ENCODE results near the gene PHACTR3. TPM values are rescaled to one million over a fixed set of nuclear protein-coding genes. Genes with fewer than 3 reads are reported as not detected.

PHACTR3 gene
- total RNA-seq, 1 experiment from 2014 or later = not detected

DNA sequence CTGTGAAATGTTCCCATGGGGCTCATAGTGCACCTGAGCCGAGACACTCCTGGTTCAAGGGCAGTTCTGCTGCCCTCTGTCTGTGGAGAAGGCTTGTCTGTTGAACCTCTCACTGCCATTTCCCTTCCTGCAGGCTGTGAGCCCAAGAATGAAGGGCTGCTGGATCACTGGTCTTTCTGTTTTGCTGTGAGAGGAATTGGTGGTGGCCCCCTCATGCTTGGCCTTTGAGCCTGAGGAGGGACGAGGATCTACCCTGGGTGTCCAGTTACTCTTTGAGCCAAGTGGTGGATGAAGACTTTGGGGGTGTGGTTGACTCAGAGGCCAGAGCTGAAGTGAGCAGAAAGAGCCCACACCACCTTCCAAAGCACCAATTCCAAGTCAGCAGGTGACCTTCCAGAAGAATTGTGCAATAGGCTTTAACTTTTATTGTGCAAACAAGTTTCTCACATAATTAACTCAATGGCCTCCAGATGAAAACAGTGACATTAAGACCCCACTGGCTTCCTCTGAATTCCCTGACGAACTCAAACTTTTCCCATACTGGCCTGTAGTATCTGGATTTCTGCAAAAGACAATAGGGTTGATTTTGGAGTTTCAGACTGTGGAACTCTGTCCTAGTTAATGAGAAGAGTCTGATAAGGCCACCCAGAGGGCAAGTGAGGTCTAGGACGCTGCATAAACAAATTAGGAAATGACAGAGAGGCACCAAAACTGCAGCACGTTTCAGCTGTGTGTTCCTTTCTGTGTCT lies 101.5 kb downstream of the PHACTR3 start:
- TF ChIP-seq, protein P1, sequence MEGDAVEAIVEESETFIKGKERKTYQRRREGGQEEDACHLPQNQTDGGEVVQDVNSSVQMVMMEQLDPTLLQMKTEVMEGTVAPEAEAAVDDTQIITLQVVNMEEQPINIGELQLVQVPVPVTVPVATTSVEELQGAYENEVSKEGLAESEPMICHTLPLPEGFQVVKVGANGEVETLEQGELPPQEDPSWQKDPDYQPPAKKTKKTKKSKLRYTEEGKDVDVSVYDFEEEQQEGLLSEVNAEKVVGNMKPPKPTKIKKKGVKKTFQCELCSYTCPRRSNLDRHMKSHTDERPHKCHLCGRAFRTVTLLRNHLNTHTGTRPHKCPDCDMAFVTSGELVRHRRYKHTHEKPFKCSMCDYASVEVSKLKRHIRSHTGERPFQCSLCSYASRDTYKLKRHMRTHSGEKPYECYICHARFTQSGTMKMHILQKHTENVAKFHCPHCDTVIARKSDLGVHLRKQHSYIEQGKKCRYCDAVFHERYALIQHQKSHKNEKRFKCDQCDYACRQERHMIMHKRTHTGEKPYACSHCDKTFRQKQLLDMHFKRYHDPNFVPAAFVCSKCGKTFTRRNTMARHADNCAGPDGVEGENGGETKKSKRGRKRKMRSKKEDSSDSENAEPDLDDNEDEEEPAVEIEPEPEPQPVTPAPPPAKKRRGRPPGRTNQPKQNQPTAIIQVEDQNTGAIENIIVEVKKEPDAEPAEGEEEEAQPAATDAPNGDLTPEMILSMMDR (IDR thresholded peaks at IDR 0.05 in 2 of 3, conservative IDR thresholded peaks at IDR 0.05 in 1 of 3; ENCODE audit: borderline replicate concordance in 1 of 3, insufficient read depth in 1 of 3, low read depth in 2 of 3, low read length in 2 of 3) = peak in 1 of 3 experiments; percentile 40; a peak in 2 of 6 replicates
- TF ChIP-seq SP1 (IDR thresholded peaks at IDR 0.05; ENCODE audit: low read depth) = no peak

DNA sequence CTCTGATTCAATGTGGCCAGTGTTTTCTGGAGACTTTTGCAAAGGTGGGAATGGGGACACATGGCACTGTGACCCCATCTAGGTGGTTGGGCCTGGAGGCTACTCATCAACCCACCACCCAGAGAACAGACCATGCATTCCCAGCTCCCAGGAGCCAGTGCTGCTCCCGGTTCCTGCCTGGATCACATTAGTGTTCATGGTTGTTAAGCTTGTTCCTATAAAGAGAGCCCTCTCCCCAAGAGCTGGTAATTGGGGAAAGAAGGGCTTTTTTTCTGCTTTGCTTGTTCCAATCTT lies 102.0 kb downstream of the PHACTR3 start:
- Histone ChIP-seq H3K36me3 (ENCODE audit: control insufficient read depth in 1 of 2, insufficient read depth in 2 of 2, low read length in 2 of 2) (no peaks in the 10 kb centered on the region), H2AFZ (ENCODE audit: low read depth, low read length, poor library complexity, severe bottlenecking) (no peak overlapping the region), H3K9me3 (ENCODE audit: control insufficient read depth in 1 of 2, insufficient read depth in 1 of 2, low read depth in 1 of 2, low read length in 2 of 2) (no peaks in the 10 kb centered on the region), H3K27ac (ENCODE audit: low read depth, low read length) (no peak overlapping the region), H3K4me2 (ENCODE audit: low read length) (no peak overlapping the region), H3K4me3 (replicated peaks in 1 of 2; ENCODE audit: low read depth in 1 of 2, low read length in 2 of 2) (no peak overlapping the region), H3K9me2 (ENCODE audit: insufficient read depth) (no peaks in the 10 kb centered on the region), H3K27me3 (ENCODE audit: insufficient read depth, low read length) (peaks cover 20% of the 10 kb centered on the region), H4K20me1 (ENCODE audit: insufficient read depth) (no peaks in the 10 kb centered on the region), H3K9ac (ENCODE audit: low read length) (no peak overlapping the region), H3K79me2 (ENCODE audit: insufficient read depth, low read length) (no peaks in the 10 kb centered on the region), H3K4me1 (ENCODE audit: control insufficient read depth in 1 of 2, insufficient read depth in 2 of 2, low read length in 2 of 2) (no peaks in the 10 kb centered on the region)
- intact Hi-C loops (cut with micrococcal nuclease) = no loop called here
- TF ChIP-seq, protein P2, sequence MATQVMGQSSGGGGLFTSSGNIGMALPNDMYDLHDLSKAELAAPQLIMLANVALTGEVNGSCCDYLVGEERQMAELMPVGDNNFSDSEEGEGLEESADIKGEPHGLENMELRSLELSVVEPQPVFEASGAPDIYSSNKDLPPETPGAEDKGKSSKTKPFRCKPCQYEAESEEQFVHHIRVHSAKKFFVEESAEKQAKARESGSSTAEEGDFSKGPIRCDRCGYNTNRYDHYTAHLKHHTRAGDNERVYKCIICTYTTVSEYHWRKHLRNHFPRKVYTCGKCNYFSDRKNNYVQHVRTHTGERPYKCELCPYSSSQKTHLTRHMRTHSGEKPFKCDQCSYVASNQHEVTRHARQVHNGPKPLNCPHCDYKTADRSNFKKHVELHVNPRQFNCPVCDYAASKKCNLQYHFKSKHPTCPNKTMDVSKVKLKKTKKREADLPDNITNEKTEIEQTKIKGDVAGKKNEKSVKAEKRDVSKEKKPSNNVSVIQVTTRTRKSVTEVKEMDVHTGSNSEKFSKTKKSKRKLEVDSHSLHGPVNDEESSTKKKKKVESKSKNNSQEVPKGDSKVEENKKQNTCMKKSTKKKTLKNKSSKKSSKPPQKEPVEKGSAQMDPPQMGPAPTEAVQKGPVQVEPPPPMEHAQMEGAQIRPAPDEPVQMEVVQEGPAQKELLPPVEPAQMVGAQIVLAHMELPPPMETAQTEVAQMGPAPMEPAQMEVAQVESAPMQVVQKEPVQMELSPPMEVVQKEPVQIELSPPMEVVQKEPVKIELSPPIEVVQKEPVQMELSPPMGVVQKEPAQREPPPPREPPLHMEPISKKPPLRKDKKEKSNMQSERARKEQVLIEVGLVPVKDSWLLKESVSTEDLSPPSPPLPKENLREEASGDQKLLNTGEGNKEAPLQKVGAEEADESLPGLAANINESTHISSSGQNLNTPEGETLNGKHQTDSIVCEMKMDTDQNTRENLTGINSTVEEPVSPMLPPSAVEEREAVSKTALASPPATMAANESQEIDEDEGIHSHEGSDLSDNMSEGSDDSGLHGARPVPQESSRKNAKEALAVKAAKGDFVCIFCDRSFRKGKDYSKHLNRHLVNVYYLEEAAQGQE (IDR thresholded peaks at IDR 0.05; ENCODE audit: low read depth) = no peak
- TF ChIP-seq POLR2A (IDR thresholded peaks at IDR 0.05; ENCODE audit: borderline replicate concordance, extremely low read depth, insufficient read depth, insufficient read length) = no peak
- no peak for TF ChIP-seq ZNF274 (IDR thresholded peaks at IDR 0.05; ENCODE audit: low read depth, low read length)
- TF ChIP-seq JUND (IDR thresholded peaks at IDR 0.05) = no peak
- no peak for TF ChIP-seq SRF (IDR thresholded peaks at IDR 0.05; ENCODE audit: low read depth)
- no peak for TF ChIP-seq RAD21 (IDR thresholded peaks at IDR 0.05; ENCODE audit: low read depth)
- TF ChIP-seq SIN3A (IDR thresholded peaks at IDR 0.05; ENCODE audit: low read depth) = no peak
- no peak for TF ChIP-seq YY1 (IDR thresholded peaks at IDR 0.05; ENCODE audit: extremely low read depth, insufficient replicate concordance, low read depth, low read length)
- TF ChIP-seq SP1 (IDR thresholded peaks at IDR 0.05; ENCODE audit: low read depth) = no peak
- TF ChIP-seq, protein P1 (IDR thresholded peaks at IDR 0.05 in 2 of 3, conservative IDR thresholded peaks at IDR 0.05 in 1 of 3; ENCODE audit: borderline replicate concordance in 1 of 3, insufficient read depth in 1 of 3, low read depth in 2 of 3, low read length in 2 of 3) = no peak
- CTCF ChIA-PET = interaction anchor here (1.0 kb wide), 1 partner anchor 108 kb away, joined by 3 read pairs; no protein-coding TSS in a partner anchor
- POLR2A ChIA-PET = no interaction called here
- ATAC-seq (no peak), DNase-seq (ENCODE audit: low read depth, low spot score) (no peak)
- RAD21 ChIA-PET (ENCODE audit: low non-redundant PET in 1 of 2, low total read pairs in 2 of 2, uncharacterized antibody in 2 of 2, unreplicated experiment in 2 of 2) = no interaction called here
- BruUV-seq (replicated peaks) = no TSS peak

More for the DNA sequence above, 101.5 kb downstream of the PHACTR3 start:
- intact Hi-C loops (cut with micrococcal nuclease) = no loop called here
- no peak overlapping the region for H3K27ac ChIP-seq (ENCODE audit: low read depth, low read length)
- no peak overlapping the region for H2AFZ ChIP-seq (ENCODE audit: low read depth, low read length, poor library complexity, severe bottlenecking)
- H3K9ac ChIP-seq (ENCODE audit: low read length) = no peak overlapping the region
- H3K27me3 ChIP-seq (ENCODE audit: insufficient read depth, low read length) = peaks cover 23% of the 10 kb centered on the region
- BruUV-seq (replicated peaks) = no TSS peak
- DNase-seq (ENCODE audit: low read depth, low spot score) (no peak), ATAC-seq (no peak)
- H3K36me3 ChIP-seq (ENCODE audit: control insufficient read depth in 1 of 2, insufficient read depth in 2 of 2, low read length in 2 of 2) = no peaks in the 10 kb centered on the region
- ChIA-PET POLR2A (no interaction called here), RAD21 (ENCODE audit: low non-redundant PET in 1 of 2, low total read pairs in 2 of 2, uncharacterized antibody in 2 of 2, unreplicated experiment in 2 of 2) (no interaction called here), CTCF (no interaction called here)
- H3K4me2 ChIP-seq (ENCODE audit: low read length) = no peak overlapping the region
- H3K79me2 ChIP-seq (ENCODE audit: insufficient read depth, low read length) = no peaks in the 10 kb centered on the region
- H3K9me3 ChIP-seq (ENCODE audit: control insufficient read depth in 1 of 2, insufficient read depth in 1 of 2, low read depth in 1 of 2, low read length in 2 of 2) = no peaks in the 10 kb centered on the region
- H4K20me1 ChIP-seq (ENCODE audit: insufficient read depth) = no peaks in the 10 kb centered on the region
- H3K4me3 ChIP-seq (replicated peaks in 1 of 2; ENCODE audit: low read depth in 1 of 2, low read length in 2 of 2) = no peak overlapping the region
- H3K9me2 ChIP-seq (ENCODE audit: insufficient read depth) = no peaks in the 10 kb centered on the region
- no peaks in the 10 kb centered on the region for H3K4me1 ChIP-seq (ENCODE audit: control insufficient read depth in 1 of 2, insufficient read depth in 2 of 2, low read length in 2 of 2)

Data from HCT116 (cell line).